WERI-Rb-1 (cell line): ENCODE measurements around the gene CRX.
"Not testable (repeated sequence)": the region's sequence is repeated elsewhere in the genome, so short reads cannot be mapped to it uniquely, and the experiment has no call there.

Experiments
- DNase-seq: peaks from one replicate; pipeline ENCODE4 v3.0.0-alpha.2; 2020
- H3K27ac ChIP-seq: fragments of 250-450 bp; sonication (Bioruptor Pico); 2 replicates; pipeline ENCODE4 v1.5.1; 2020; ENCODE audit warnings: mild to moderate bottlenecking, moderate library complexity
- H3K27me3 ChIP-seq: fragments of 250-450 bp; sonication (Bioruptor Pico); 2 replicates; pipeline ENCODE4 v1.5.1; 2021; ENCODE audit warnings: mild to moderate bottlenecking, low read depth, moderate library complexity; ENCODE audit not compliant: insufficient read depth, severe bottlenecking
- H3K36me3 ChIP-seq: fragments of 250-450 bp; sonication (Bioruptor Pico); 2 replicates; pipeline ENCODE4 v1.5.1; 2020; ENCODE audit warnings: mild to moderate bottlenecking, moderate library complexity
- H3K4me3 ChIP-seq: 2 replicates; pipeline ENCODE4 v1.5.1; 2011; ENCODE audit warnings: low read depth, mild to moderate bottlenecking, control low read depth, low read length
- H3K9me3 ChIP-seq: fragments of 250-450 bp; sonication (Bioruptor Pico); 2 replicates; pipeline ENCODE4 v1.5.1; 2021; ENCODE audit warnings: mild to moderate bottlenecking, moderate library complexity; ENCODE audit not compliant: severe bottlenecking
- CTCF ChIP-seq: IDR thresholded peaks from 2 replicates; pipeline ENCODE4 v1.5.1; 2011; ENCODE audit warnings: low read depth, mild to moderate bottlenecking, control low read depth, inconsistent platforms, low read length

CRX gene

GRCh38 chr19:47806435-47806834 is 15.3 kb upstream of the CRX start:
- DNase-seq, result no peak
- no peak for TF ChIP-seq CTCF
- Histone ChIP-seq H3K27me3 (no peaks in the 10 kb centered on the region), H3K27ac (no peak overlapping the region), H3K9me3 (no peaks in the 10 kb centered on the region), H3K4me3 (no peak overlapping the region), H3K36me3 (no peaks in the 10 kb centered on the region)

GRCh38 chr19:47813304-47813994 is 8.3 kb upstream of the CRX start:
- H3K36me3 ChIP-seq, result no peaks in the 10 kb centered on the region
- H3K9me3 ChIP-seq, result peaks cover 1% of the 10 kb centered on the region
- TF ChIP-seq CTCF, result peak; percentile 65
- H3K27me3 ChIP-seq, result no peaks in the 10 kb centered on the region
- DNase-seq, result peak; percentile 99
- peak overlapping the region; percentile 45 for H3K4me3 ChIP-seq
- peak overlapping the region; percentile 94 for H3K27ac ChIP-seq

- H3K27ac ChIP-seq, result peak overlapping the region; percentile 84
- peak overlapping the region; percentile 8; the same call in 1 of the 2 replicates for H3K4me3 ChIP-seq
- H3K36me3 ChIP-seq, result no peaks in the 10 kb centered on the region
- no peaks in the 10 kb centered on the region for H3K27me3 ChIP-seq
- H3K9me3 ChIP-seq, result peaks cover 3% of the 10 kb centered on the region
- peak; percentile 42 for DNase-seq
- no peak for TF ChIP-seq CTCF
Measured at GRCh38 chr19:47813995-47814328, 7.8 kb upstream of the CRX start.

- not testable (repeated sequence) for H3K27me3 ChIP-seq, H3K9me3 ChIP-seq, H3K36me3 ChIP-seq, H3K4me3 ChIP-seq, H3K27ac ChIP-seq, DNase-seq
Measured at GRCh38 chr19:47816270-47816669, 5.5 kb upstream of the CRX start.

GRCh38 chr19:47818221-47818620 is 3.5 kb upstream of the CRX start:
- H3K27me3 ChIP-seq, H3K27ac ChIP-seq, H3K9me3 ChIP-seq, H3K4me3 ChIP-seq, DNase-seq: not testable (repeated sequence)
- H3K36me3 ChIP-seq, result peaks cover 15% of the 10 kb centered on the region

GRCh38 chr19:47819858-47820257 is 1.9 kb upstream of the CRX start:
- Histone ChIP-seq H3K27me3 (no peaks in the 10 kb centered on the region), H3K4me3 (peak overlapping the region; percentile 50), H3K27ac (peak overlapping the region; percentile 99), H3K36me3 (peaks cover 31% of the 10 kb centered on the region), H3K9me3 (peaks cover 3% of the 10 kb centered on the region)
- no peak for TF ChIP-seq CTCF
- DNase-seq, result peak; percentile 97

GRCh38 chr19:47820410-47820809 is 1.3 kb upstream of the CRX start:
- DNase-seq, result peak; percentile 52
- no peaks in the 10 kb centered on the region for H3K27me3 ChIP-seq
- peaks cover 37% of the 10 kb centered on the region for H3K36me3 ChIP-seq
- H3K9me3 ChIP-seq, result peaks cover 3% of the 10 kb centered on the region
- H3K4me3 ChIP-seq, result peak overlapping the region; percentile 50
- peak overlapping the region; percentile 99 for H3K27ac ChIP-seq
- TF ChIP-seq CTCF, result no peak
